IPS-15b (cell line): ENCODE measurements around the gene SCOC.

Source experiments
- H3K27me3 ChIP-seq: one replicate; pipeline ENCODE4 v1.6.1; 2013; ENCODE audit warnings: low read length; ENCODE audit not compliant: control insufficient read depth, insufficient read depth
- H3K36me3 ChIP-seq: one replicate; pipeline ENCODE4 v1.6.1; 2013; ENCODE audit warnings: low read length; ENCODE audit not compliant: control insufficient read depth, insufficient read depth
- H3K4me1 ChIP-seq: one replicate; pipeline ENCODE4 v1.6.1; 2013; ENCODE audit warnings: mild to moderate bottlenecking, low read length; ENCODE audit not compliant: control insufficient read depth, insufficient read depth
- H3K4me3 ChIP-seq: one replicate; pipeline ENCODE4 v1.5.1; 2013; ENCODE audit warnings: low read depth, low read length
- H3K9ac ChIP-seq: one replicate; pipeline ENCODE4 v1.6.1; 2013; ENCODE audit warnings: low read depth, mild to moderate bottlenecking, low read length
- H3K9me3 ChIP-seq: one replicate; pipeline ENCODE4 v1.6.1; 2013; ENCODE audit warnings: mild to moderate bottlenecking, low read length; ENCODE audit not compliant: control insufficient read depth, insufficient read depth

SCOC gene

DNA sequence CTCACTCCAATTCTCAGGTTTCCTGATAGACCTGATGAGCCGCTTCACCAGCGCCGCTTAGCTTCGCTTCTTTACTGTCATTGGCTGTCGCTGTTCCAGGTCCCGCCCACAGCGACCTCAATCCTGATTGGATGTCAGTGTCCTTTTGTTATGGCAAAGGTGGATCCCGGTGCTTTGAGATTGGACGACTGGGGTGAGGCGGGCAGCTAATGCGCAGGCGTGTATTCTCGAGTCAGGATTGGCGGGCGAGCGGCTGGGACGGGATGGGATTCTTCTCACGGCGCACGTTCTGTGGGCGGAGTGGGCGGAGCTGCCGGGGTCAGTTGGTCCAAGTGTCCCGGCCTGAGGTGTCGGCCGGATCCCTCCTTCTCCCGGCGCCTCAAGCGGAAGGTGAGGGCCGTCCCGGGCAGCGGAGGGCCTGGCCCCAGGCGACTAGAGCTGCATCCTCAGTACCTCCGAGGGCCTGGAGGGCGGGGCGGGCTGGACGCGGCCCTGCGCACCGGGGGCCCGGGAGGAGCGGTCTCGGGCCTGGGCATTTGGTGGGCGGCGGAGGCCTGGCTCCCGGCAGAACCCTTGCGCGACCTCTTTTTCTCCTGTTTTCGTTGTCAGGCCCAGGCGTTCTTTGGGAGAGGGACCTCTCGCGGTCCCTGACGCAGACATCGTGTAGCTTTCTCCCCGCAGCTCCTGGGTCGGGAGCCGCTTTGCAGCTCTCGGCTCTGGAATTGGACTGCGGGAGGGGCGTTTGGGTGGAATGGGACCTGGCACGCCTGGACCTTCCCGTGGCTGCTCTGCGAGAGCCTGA, at the start of gene SCOC:
Gene SCOC (plus strand): TSS at position 319 of the 802 bp plus-strand sequence. CDS start 5,525 bp downstream, outside the sequence.
- H3K4me1 ChIP-seq: peaks cover 5% of the 10 kb centered on the region
- no peaks in the 10 kb centered on the region for H3K36me3 ChIP-seq
- no peaks in the 10 kb centered on the region for H3K9me3 ChIP-seq
- no peaks in the 10 kb centered on the region for H3K27me3 ChIP-seq
- H3K9ac ChIP-seq: peak within 1 kb of the TSS; percentile 87
- H3K4me3 ChIP-seq: peak within 1 kb of the TSS; percentile 83

DNA sequence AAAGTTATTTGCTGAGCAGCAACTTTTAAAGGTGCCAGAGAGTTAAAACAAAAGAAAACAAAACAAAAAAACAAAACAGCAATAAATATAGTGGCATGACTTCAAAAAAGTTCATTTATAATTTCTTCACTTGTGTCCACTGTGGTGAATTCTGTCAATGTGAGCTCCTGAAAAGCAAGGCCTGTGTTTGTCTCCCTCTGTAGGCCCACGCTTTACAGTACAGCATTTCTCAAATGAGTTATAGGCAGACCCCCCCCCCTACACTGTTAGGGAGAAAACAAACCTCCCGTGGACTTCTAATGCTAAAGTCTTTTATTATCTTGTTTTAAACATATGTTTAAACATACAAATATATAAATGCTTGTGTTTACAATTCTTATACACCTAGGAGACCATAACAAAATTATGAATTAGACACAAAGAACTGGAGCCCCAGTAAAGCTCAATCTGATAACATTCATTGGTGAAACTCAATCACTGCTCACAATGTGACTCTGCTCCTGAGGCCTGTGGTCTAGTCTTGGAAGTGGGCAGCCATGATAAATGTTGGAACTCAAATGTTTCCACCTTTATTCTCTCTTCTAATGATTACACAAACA, 47.0 kb upstream of the SCOC start:
- no peak overlapping the region for H3K9ac ChIP-seq
- no peaks in the 10 kb centered on the region for H3K4me1 ChIP-seq
- H3K4me3 ChIP-seq: no peak overlapping the region
- H3K9me3 ChIP-seq: no peaks in the 10 kb centered on the region
- no peaks in the 10 kb centered on the region for H3K27me3 ChIP-seq
- H3K36me3 ChIP-seq: no peaks in the 10 kb centered on the region

DNA sequence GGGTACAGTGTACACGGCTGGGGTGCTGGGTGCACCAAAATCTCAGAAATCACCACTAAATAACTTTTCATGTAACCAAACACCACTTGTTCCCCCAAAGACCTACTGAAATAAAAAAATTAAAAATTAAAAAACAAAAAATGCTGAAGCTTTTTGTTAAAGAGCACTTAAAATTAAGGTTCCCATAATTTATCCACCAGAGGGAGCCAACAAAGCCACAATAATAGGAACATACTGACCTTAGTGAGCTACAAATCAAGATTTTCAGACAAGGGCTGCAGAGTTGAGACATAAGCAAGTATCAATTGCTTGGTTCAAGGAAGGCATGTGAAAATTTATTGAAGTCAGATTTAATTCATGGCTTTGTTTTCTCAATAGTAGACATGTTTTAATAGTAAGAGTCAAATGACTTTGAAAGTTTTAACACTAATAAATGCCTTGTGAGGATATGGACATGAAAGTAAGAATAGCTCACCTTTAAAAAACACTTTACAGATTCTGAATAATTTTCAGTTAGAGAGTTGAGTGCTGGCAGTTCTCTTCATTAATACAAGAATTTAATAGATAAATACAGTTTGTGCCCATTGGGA, 43.0 kb upstream of the SCOC start:
- Histone ChIP-seq H3K4me3 (no peak overlapping the region), H3K9me3 (no peaks in the 10 kb centered on the region), H3K4me1 (no peaks in the 10 kb centered on the region)

DNA sequence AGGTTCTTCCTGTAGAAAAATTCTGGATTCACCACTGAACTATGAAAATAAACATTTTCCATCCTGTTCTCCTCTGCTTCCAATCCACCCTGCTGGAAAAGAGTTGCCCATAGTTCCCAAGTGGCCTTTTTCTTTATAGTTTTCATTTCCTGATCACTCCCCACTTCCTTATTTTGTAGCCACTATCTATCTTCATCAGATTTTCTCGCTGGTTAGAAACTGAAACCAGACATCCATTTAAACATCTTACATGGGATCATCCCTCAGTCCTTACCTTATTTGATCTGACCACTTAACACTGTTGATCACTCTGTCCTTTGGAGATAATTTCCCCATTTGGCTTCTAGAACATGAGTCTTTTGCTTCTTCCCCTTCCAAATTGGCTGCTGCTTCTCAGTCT, 42.2 kb upstream of the SCOC start:
- Histone ChIP-seq H3K4me1 (no peaks in the 10 kb centered on the region), H3K27me3 (no peaks in the 10 kb centered on the region), H3K36me3 (no peaks in the 10 kb centered on the region), H3K4me3 (no peak overlapping the region), H3K9ac (no peak overlapping the region), H3K9me3 (no peaks in the 10 kb centered on the region)

More for the DNA sequence above, 43.0 kb upstream of the SCOC start:
- Histone ChIP-seq H3K27me3 (no peaks in the 10 kb centered on the region), H3K9ac (no peak overlapping the region), H3K36me3 (no peaks in the 10 kb centered on the region)

DNA sequence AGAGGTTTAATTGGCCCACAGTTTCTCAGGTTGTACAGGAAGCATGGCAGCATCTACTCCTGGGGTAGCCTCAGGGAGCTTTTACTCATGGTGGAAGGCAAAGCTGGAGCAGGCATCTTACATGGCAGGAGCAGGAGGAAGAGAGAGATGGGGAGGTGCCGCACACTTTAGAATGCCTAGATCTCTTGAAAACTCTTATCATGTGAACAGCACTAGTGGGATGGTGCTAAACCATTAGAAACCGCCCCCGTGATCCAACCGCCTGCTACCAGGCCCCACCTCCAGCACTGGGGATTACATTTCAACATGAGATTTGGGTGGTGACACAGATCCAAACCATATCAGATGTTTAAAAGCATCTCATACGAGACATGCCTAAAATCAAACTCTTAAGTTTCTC, 41.6 kb upstream of the SCOC start:
- Histone ChIP-seq H3K4me3 (no peak overlapping the region), H3K36me3 (no peaks in the 10 kb centered on the region), H3K27me3 (no peaks in the 10 kb centered on the region), H3K4me1 (no peaks in the 10 kb centered on the region), H3K9me3 (no peaks in the 10 kb centered on the region), H3K9ac (no peak overlapping the region)

DNA sequence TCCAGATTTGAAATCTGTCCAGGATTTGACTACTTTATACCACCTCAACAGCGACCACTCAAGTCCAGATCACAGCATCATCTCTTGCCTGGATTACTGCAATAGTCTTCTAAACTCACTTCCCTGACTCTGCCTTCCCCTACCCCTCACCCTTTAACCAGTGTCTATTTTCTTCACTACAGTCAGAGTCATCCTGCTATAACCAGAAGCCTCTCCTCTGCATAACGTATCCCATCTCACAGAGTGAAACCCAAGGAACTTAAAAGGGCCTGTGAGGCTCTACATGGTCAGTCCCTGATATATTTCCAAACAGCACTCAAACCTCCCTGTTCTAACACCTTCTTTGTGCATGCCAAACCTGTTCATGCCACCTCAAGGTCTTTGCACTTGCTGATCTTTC, 40.7 kb upstream of the SCOC start:
- Histone ChIP-seq H3K36me3 (no peaks in the 10 kb centered on the region), H3K9ac (no peak overlapping the region), H3K4me1 (no peaks in the 10 kb centered on the region), H3K4me3 (no peak overlapping the region), H3K9me3 (no peaks in the 10 kb centered on the region), H3K27me3 (no peaks in the 10 kb centered on the region)

DNA sequence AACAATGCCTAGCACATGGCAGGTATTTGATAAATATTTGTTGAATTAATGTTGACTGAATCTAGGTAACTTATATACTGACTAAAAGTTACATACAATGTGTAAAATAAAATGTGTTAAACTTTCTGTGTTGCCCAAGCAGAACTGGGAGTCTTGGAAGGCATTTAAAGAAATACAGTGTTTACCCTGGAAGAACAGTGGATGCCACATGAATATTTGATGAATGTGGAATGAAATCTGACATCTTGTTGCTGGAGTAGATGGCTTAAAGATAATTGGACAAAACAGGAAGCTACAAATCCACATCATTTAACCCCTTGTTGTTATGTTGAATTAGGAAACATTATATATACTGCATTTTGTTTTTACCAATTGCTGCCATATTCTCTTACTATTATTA, 39.9 kb upstream of the SCOC start:
- Histone ChIP-seq H3K9ac (no peak overlapping the region), H3K9me3 (no peaks in the 10 kb centered on the region), H3K36me3 (no peaks in the 10 kb centered on the region), H3K27me3 (no peaks in the 10 kb centered on the region), H3K4me3 (no peak overlapping the region), H3K4me1 (no peaks in the 10 kb centered on the region)

DNA sequence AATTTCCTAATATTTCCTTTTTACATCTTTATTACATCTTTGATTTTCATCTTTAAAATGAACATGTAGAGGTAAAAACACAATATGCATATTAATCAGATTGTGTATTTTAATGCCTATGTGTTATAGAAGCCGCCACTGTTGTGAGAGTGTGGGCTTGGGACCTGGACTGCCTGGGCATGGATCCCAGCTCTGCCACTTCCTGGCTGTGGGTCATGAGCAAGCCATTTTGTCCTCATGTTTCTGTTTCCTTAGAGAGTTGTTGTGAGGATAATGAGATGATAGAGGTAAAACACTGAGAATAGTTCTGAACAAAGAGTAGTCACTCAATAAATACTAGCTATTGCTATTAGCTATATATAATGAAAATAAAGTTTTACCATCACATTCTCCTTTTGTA, 38.4 kb upstream of the SCOC start:
- no peak overlapping the region for H3K4me3 ChIP-seq
- no peak overlapping the region for H3K9ac ChIP-seq

DNA sequence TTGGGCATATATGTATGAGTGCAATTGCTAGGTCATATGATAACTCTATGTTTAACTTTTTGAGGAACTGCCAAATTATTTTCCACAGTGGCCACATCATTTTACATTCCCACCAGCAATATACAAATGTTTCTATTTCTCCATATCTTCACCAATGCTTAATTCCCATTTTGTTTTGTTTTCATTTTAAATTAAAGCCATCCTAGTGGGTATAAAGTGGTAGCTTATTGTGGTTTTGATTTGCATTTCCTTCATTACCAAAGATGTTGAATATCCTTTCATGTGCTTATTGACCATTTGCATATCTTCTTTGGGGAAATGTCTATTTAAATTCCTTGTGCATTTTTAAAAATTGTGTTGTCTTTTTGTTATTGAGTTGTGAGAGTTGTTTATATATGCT, 36.7 kb upstream of the SCOC start:
- H3K36me3 ChIP-seq: no peaks in the 10 kb centered on the region
- H3K4me1 ChIP-seq: no peaks in the 10 kb centered on the region
- H3K4me3 ChIP-seq: no peak overlapping the region
- no peak overlapping the region for H3K9ac ChIP-seq
- no peaks in the 10 kb centered on the region for H3K27me3 ChIP-seq
- H3K9me3 ChIP-seq: no peaks in the 10 kb centered on the region

More for the DNA sequence above, 38.4 kb upstream of the SCOC start:
- H3K4me1 ChIP-seq: no peaks in the 10 kb centered on the region
- no peaks in the 10 kb centered on the region for H3K9me3 ChIP-seq
- H3K36me3 ChIP-seq: no peaks in the 10 kb centered on the region
- H3K27me3 ChIP-seq: no peaks in the 10 kb centered on the region

DNA sequence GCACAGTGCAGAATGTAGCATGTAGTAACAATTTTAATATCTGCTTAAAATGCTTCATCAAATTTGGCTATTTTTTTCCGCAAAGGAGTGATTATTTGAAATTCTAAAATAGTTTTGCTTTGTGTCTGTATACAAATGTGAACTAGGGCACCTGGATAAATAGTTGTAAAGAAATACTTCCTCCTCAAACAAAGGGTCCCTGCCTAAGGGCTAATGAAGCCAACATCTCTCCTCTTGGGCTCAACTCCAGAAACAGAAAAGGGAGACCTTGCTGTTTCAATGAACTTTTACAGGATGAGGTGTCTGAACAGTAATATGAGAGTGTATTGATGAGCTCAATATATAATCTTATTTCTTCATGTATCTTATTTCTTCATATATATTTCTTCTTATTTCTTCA, 30.8 kb upstream of the SCOC start:
- no peak overlapping the region for H3K4me3 ChIP-seq
- H3K9ac ChIP-seq: no peak overlapping the region
- peaks cover 4% of the 10 kb centered on the region for H3K4me1 ChIP-seq
- H3K27me3 ChIP-seq: no peaks in the 10 kb centered on the region
- H3K36me3 ChIP-seq: no peaks in the 10 kb centered on the region
- no peaks in the 10 kb centered on the region for H3K9me3 ChIP-seq

DNA sequence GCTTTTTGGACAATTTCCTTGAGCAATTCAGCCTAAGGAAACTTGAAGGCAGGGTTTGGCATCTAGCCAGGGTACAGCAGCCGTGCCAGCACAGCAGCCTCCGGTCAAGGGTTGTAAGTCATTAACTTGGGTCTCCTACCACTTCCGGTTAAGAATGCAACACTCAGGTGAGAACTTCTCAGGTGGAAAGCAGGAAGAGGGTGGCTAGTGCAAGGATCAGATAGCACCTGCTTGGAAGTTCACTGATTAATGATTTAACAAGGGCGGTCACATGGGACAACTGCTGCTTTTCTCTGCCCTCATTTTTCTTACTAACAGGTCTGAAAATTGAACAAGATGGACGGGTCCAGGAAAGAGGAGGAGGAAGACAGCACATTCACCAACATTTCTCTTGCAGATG, 30.1 kb upstream of the SCOC start:
- Histone ChIP-seq H3K36me3 (no peaks in the 10 kb centered on the region), H3K9ac (no peak overlapping the region), H3K27me3 (no peaks in the 10 kb centered on the region), H3K4me1 (peaks cover 4% of the 10 kb centered on the region), H3K9me3 (no peaks in the 10 kb centered on the region), H3K4me3 (no peak overlapping the region)

DNA sequence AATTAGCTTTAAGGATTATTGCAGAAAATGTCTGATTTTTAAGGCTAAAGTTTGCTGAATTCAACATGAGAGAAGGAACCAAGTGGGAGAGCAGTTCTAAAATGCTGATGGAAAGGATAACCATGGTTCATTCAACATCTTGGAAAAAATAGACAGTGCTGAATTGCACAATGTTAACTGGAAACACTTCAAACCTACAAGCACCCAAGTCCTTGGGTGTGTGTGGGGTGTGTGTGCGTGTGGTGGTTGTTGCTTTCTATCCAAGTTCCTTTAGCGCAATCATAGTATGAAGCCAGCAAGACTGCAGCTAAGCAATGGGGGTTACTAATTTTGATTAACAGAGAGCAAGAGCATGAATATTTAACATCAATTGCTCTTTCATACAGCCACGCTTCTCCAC, 29.3 kb upstream of the SCOC start:
- Histone ChIP-seq H3K27me3 (no peaks in the 10 kb centered on the region), H3K9me3 (no peaks in the 10 kb centered on the region), H3K4me3 (no peak overlapping the region), H3K36me3 (no peaks in the 10 kb centered on the region), H3K9ac (no peak overlapping the region), H3K4me1 (peaks cover 4% of the 10 kb centered on the region)
